Muscle of leg (tissue), 11 donors: Measurements from ENCODE around the gene NR5A2. TPM values are rescaled to one million over a fixed set of nuclear protein-coding genes. Genes with fewer than 3 reads are reported as not detected.
A peak's percentile ranks its signal among the peaks of the same experiment; 100 is the strongest.

Experiments used
- DNase-seq: peaks from one replicate; pipeline ENCODE4 v3.0.0; 2013
- H3K27ac ChIP-seq: one replicate; pipeline ENCODE4 v1.5.1; 2013; ENCODE audit warnings: mild to moderate bottlenecking, low read length, control low read depth
- H3K27me3 ChIP-seq: one replicate; pipeline ENCODE4 v1.6.1; 2013; ENCODE audit warnings: low read length; ENCODE audit not compliant: control insufficient read depth, insufficient read depth
- H3K36me3 ChIP-seq: one replicate; pipeline ENCODE4 v1.6.1; 2013; ENCODE audit warnings: low read length; ENCODE audit not compliant: control insufficient read depth, insufficient read depth
- H3K4me1 ChIP-seq: one replicate; pipeline ENCODE4 v1.6.1; 2013; ENCODE audit warnings: low read length; ENCODE audit not compliant: control insufficient read depth, insufficient read depth
- H3K4me3 ChIP-seq: one replicate; pipeline ENCODE4 v1.5.1; 2013; ENCODE audit warnings: low read length, control low read depth
- H3K9me3 ChIP-seq: replicated peaks from 2 replicates; pipeline ENCODE4 v1.6.1; 2013; ENCODE audit warnings: low read depth, low read length; ENCODE audit not compliant: control insufficient read depth
- WGBS: methylation state at CpG from one replicate; pipeline ENCODE4 v1.1.5; 2013; ENCODE audit warnings: missing lambda C conversion rate; ENCODE audit not compliant: insufficient coverage; 5-methylcytosine and 5-hydroxymethylcytosine counted together
- polyA plus RNA-seq, 8 donors: library from polyadenylated mRNA; unstranded; fragments of 120-200 nt; gene quantifications; one replicate each; pipeline versions ENCODE4 v1.2.1 to v1.2.3, GENCODE V29; 2013; ENCODE audit warnings: inconsistent platforms in 1 of 8, low replicate concordance in 1 of 8; ENCODE audit not compliant: insufficient read length in 8 of 8, insufficient read depth in 1 of 8
- total RNA-seq: library from RNA; stranded (reverse); fragments of 120-200 nt; gene quantifications from one replicate; pipeline ENCODE4 v1.2.4, GENCODE V29; 2013

NR5A2 gene
- total and polyA plus RNA-seq, 9 donors = 1.9 to 4.2 (median 3.0) TPM

GRCh38 chr1:200035397-200035955 lies 8.0 kb downstream of the NR5A2 start:
- H3K27me3 ChIP-seq = peaks cover 91% of the 10 kb centered on the region
- DNase-seq = no peak
- peaks cover 38% of the 10 kb centered on the region for H3K4me1 ChIP-seq
- WGBS = under 1% methylated on average over 18 of the region's 36 CpGs
- H3K9me3 ChIP-seq = no peaks in the 10 kb centered on the region
- no peaks in the 10 kb centered on the region for H3K36me3 ChIP-seq
- no peak overlapping the region for H3K4me3 ChIP-seq
- H3K27ac ChIP-seq = no peak overlapping the region

- Histone ChIP-seq H3K27me3 (peaks cover 94% of the 10 kb centered on the region), H3K9me3 (no peaks in the 10 kb centered on the region), H3K36me3 (no peaks in the 10 kb centered on the region), H3K4me3 (no peak overlapping the region), H3K4me1 (peaks cover 42% of the 10 kb centered on the region), H3K27ac (no peak overlapping the region)
- 14% methylated on average over 23 of the region's 27 CpGs for WGBS
- DNase-seq = no peak
These were observed 8.6 kb downstream of the NR5A2 start for GRCh38 chr1:200035956-200036618.

- Histone ChIP-seq H3K4me1 (peaks cover 42% of the 10 kb centered on the region), H3K9me3 (no peaks in the 10 kb centered on the region), H3K36me3 (no peaks in the 10 kb centered on the region), H3K27ac (no peak overlapping the region), H3K4me3 (no peak overlapping the region), H3K27me3 (peaks cover 94% of the 10 kb centered on the region)
- 11% methylated on average over 9 of the region's 18 CpGs for WGBS
- no peak for DNase-seq
These were observed 9.2 kb downstream of the NR5A2 start for GRCh38 chr1:200036619-200037270.

GRCh38 chr1:200037501-200037900 lies 10.0 kb downstream of the NR5A2 start:
- H3K4me1 ChIP-seq = peaks cover 50% of the 10 kb centered on the region

GRCh38 chr1:200037904-200038303 lies 10.4 kb downstream of the NR5A2 start:
- no peak overlapping the region for H3K4me3 ChIP-seq
- H3K27ac ChIP-seq = no peak overlapping the region
- H3K9me3 ChIP-seq = no peaks in the 10 kb centered on the region
- H3K4me1 ChIP-seq = peaks cover 52% of the 10 kb centered on the region
- H3K27me3 ChIP-seq = peaks cover 99% of the 10 kb centered on the region
- 43% methylated on average over 7 of the region's 8 CpGs for WGBS
- no peaks in the 10 kb centered on the region for H3K36me3 ChIP-seq
- no peak for DNase-seq

More at GRCh38 chr1:200037501-200037900, 10.0 kb downstream of the NR5A2 start:
- Histone ChIP-seq H3K9me3 (no peaks in the 10 kb centered on the region), H3K4me3 (no peak overlapping the region), H3K27me3 (peaks cover 97% of the 10 kb centered on the region), H3K36me3 (no peaks in the 10 kb centered on the region), H3K27ac (no peak overlapping the region)
- no CpG with 5 or more reads among the region's 2 CpGs for WGBS
- no peak for DNase-seq

GRCh38 chr1:200038325-200038980 lies 10.9 kb downstream of the NR5A2 start:
- 3% methylated on average over 12 of the region's 32 CpGs for WGBS
- no peak overlapping the region for H3K27ac ChIP-seq
- no peaks in the 10 kb centered on the region for H3K9me3 ChIP-seq
- H3K27me3 ChIP-seq = peaks cover 98% of the 10 kb centered on the region
- H3K4me1 ChIP-seq = peaks cover 54% of the 10 kb centered on the region
- H3K4me3 ChIP-seq = peak overlapping the region; percentile 49
- no peaks in the 10 kb centered on the region for H3K36me3 ChIP-seq
- no peak for DNase-seq

GRCh38 chr1:200038981-200039848 lies 11.7 kb downstream of the NR5A2 start:
- H3K9me3 ChIP-seq = no peaks in the 10 kb centered on the region
- H3K27me3 ChIP-seq = peaks cover 93% of the 10 kb centered on the region
- no peak for DNase-seq
- peaks cover 54% of the 10 kb centered on the region for H3K4me1 ChIP-seq
- H3K36me3 ChIP-seq = no peaks in the 10 kb centered on the region
- H3K4me3 ChIP-seq = peak overlapping the region; percentile 49
- under 1% methylated on average over 62 of the region's 79 CpGs for WGBS
- H3K27ac ChIP-seq = peak overlapping the region; percentile 54

- H3K4me3 ChIP-seq = peak overlapping the region; percentile 49
- 0% methylated on average over 16 of the region's 26 CpGs for WGBS
- no peaks in the 10 kb centered on the region for H3K36me3 ChIP-seq
- H3K27me3 ChIP-seq = peaks cover 85% of the 10 kb centered on the region
- H3K27ac ChIP-seq = peak overlapping the region; percentile 77
- DNase-seq = no peak
- no peaks in the 10 kb centered on the region for H3K9me3 ChIP-seq
- H3K4me1 ChIP-seq = peaks cover 52% of the 10 kb centered on the region
These were observed 12.5 kb downstream of the NR5A2 start for GRCh38 chr1:200039849-200040474.

- peaks cover 81% of the 10 kb centered on the region for H3K27me3 ChIP-seq
- peak overlapping the region; percentile 49 for H3K4me3 ChIP-seq
These were observed 13.1 kb downstream of the NR5A2 start for GRCh38 chr1:200040481-200041138.

More at GRCh38 chr1:200040481-200041138, 13.1 kb downstream of the NR5A2 start:
- peaks cover 45% of the 10 kb centered on the region for H3K4me1 ChIP-seq
- 1% methylated on average over 30 of the region's 35 CpGs for WGBS
- no peaks in the 10 kb centered on the region for H3K36me3 ChIP-seq
- no peak for DNase-seq
- no peaks in the 10 kb centered on the region for H3K9me3 ChIP-seq
- peak overlapping the region; percentile 77 for H3K27ac ChIP-seq
